Neural progenitor cell (in vitro differentiated cells): ENCODE data around the gene UBQLN1.

ENCODE experiments used
- CTCF ChIP-seq: fragments of 200-600 bp; sonication (generic); IDR thresholded peaks from 2 replicates; pipeline ENCODE4 v1.5.1; 2017; ENCODE audit warnings: antibody characterized with exemption, mild to moderate bottlenecking
- EZH2phosphoT487 ChIP-seq: fragments of 200-600 bp; sonication (generic); IDR thresholded peaks from 2 replicates; pipeline ENCODE4 v1.6.1; 2017; ENCODE audit warnings: antibody characterized with exemption

DNA sequence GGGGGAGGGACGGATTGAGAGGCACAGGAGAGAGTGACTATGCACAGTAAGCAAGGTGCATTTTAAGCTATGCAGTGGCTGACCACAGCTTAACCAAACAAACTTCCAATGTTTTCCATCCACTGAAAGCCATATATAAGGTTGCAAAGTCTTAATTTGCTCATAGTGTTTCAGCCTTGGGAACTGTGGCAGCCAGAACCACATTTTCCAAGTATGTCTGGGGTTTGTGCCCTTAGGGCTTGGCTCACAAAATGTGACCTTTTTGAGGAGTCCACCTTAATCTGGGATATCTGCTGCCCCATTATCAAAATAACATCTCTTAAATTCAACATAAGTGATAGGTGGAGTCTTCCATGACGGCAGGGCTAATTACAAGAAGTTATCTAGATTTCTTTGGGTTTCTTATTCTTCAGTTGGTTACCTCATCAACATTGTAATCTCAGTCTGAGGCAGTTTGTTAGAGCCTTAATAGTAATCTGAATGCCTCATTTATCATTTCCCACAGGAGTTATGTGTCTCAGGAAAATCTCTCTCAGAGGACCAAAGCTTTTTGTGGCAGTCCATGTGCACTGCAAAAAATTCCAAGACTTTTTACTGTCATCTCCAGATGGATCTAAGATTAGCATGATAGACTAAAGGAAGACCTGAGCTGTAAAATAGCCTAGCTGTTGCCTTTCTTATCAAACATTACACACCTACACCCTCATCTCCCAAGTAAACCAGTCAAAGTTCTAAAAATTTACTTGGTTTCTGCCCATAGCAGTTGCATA, 15.2 kb upstream of the UBQLN1 start:
- no peak for TF ChIP-seq CTCF
- no peak for TF ChIP-seq EZH2phosphoT487
